Limb (tissue), 2 donors: Measurements from ENCODE around the gene F11R.
A peak's percentile ranks its signal among the peaks of the same experiment; 100 is the strongest.
"Not testable (repeated sequence)": the region's sequence is repeated elsewhere in the genome, so short reads cannot be mapped to it uniquely, and the experiment has no call there.

Experiments
- DNase-seq, 2 donors: peaks; one replicate each; pipeline ENCODE4 v3.0.0-alpha.2; 2016; ENCODE audit errors: extremely low spot score in 2 of 2

The F11R gene

GRCh38 chr1:161020509-161021164 lies at the start of gene F11R:
F11R (minus strand) TSS chr1:161021152; CDS start chr1:161021073, 79 bp downstream.
- DNase-seq, result peak in 1 of 2 donors; percentile 51

GRCh38 chr1:161069731-161070270 lies 48.8 kb upstream of the F11R start, which contains the start of gene ARHGAP30:
ARHGAP30 (minus strand) TSS chr1:161069891; CDS start chr1:161069624, 267 bp downstream.
- DNase-seq, result no peak

GRCh38 chr1:161069241-161069640 lies 48.3 kb upstream of the F11R start:
- no peak for DNase-seq

- no peak for DNase-seq
Measured at GRCh38 chr1:161068306-161069234, 47.6 kb upstream of the F11R start.

- no peak for DNase-seq
Measured at GRCh38 chr1:161066694-161067093, 45.7 kb upstream of the F11R start.

- DNase-seq, result not testable (repeated sequence)
Measured at GRCh38 chr1:161065681-161066080, 44.7 kb upstream of the F11R start.

- DNase-seq, result not testable (repeated sequence)
Measured at GRCh38 chr1:161063936-161064335, 43.0 kb upstream of the F11R start.

- DNase-seq, result no peak
Measured at GRCh38 chr1:161061419-161061818, 40.5 kb upstream of the F11R start.

- no peak for DNase-seq
Measured at GRCh38 chr1:161059293-161059692, 38.3 kb upstream of the F11R start.

GRCh38 chr1:161054805-161055204 lies 33.9 kb upstream of the F11R start:
- DNase-seq, result no peak

GRCh38 chr1:161054232-161054631 lies 33.3 kb upstream of the F11R start:
- no peak for DNase-seq

- DNase-seq, result no peak
Measured at GRCh38 chr1:161052899-161053298, 31.9 kb upstream of the F11R start.

GRCh38 chr1:161051219-161051618 lies 30.3 kb upstream of the F11R start:
- DNase-seq, result no peak

GRCh38 chr1:161048949-161049722 lies 28.2 kb upstream of the F11R start:
- no peak for DNase-seq

- no peak for DNase-seq
Measured at GRCh38 chr1:161047436-161048420, 26.8 kb upstream of the F11R start.

- DNase-seq, result no peak
Measured at GRCh38 chr1:161046605-161047228, 25.8 kb upstream of the F11R start.

- DNase-seq, result peak; percentile 96 to 98
Measured at GRCh38 chr1:161045736-161046604, 25.0 kb upstream of the F11R start, which contains the start of gene USF1. USF1 (minus strand) TSS chr1:161045977; CDS start chr1:161043275, 2,702 bp downstream.

- DNase-seq, result peak; percentile 54 to 70
Measured at GRCh38 chr1:161044908-161045735, 24.2 kb upstream of the F11R start.
